Endometrium (tissue), 2 donors: ENCODE data around the gene HTR3A.
"Not testable (repeated sequence)": the region's sequence is repeated elsewhere in the genome, so short reads cannot be mapped to it uniquely, and the experiment has no call there.

ENCODE experiments used
- FAIRE-seq: peaks from 2 replicates; lab custom pipeline; 2012; peaks lifted over from hg19 to GRCh38; lab: Jason Lieb, UNC
- donor health status: control.
- donor health status: control.

HTR3A gene

DNA sequence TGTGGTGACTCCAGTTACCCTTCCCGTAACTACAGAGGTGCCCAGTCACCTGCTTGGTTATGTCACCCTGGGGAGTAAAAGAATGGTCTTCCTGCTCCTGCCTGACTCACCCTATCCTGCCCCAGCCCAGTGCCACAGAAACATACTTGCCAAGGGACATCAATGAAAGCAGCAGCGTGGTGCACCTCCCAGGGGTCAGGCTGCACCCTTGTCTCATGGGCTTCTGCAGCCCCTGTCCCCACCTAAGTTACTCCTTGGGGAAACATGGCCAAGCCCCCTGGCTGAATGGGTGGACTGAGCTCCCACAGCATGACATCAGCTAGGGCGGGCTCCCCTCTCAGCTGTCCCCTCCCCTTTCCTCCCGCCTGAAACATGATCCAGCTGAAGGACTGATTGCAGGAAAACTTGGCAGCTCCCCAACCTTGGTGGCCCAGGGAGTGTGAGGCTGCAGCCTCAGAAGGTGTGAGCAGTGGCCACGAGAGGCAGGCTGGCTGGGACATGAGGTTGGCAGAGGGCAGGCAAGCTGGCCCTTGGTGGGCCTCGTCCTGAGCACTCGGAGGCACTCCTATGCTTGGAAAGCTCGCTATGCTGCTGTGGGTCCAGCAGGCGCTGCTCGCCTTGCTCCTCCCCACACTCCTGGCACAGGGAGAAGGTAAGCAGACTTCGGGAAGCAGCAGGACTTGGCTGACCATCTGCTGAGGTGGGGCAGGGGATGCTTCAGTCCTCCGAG is at the start of gene HTR3A:
HTR3A (plus strand) TSS at position 368 of the 730 bp plus-strand sequence; CDS start at position 586, 218 bp downstream.
- no peak for FAIRE-seq

GRCh38 chr11:113926273-113927197 is 48.4 kb upstream of the HTR3A start:
- no peak for FAIRE-seq

GRCh38 chr11:113928311-113928710 is 46.6 kb upstream of the HTR3A start:
- no peak for FAIRE-seq

GRCh38 chr11:113932788-113933187 is 42.1 kb upstream of the HTR3A start:
- no peak for FAIRE-seq

DNA sequence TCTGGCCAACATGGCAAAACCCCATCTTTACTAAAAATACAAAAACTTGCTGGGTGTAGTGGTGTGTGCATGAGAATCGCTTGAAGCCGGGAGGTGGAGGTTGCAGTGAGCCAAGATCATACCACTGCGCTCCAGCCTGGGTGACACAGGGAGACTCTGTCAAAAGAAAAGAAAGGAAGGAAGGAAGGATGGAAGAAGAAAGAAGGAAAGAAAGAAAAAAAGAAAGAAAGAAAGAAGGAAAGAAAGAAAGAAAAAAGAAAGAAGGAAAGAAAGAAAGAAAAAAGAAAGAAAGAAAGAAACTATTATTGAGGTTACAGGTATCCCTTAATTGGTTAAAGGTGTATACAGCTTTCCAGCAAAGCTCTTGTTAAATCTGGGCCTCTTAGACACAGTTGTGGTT is 40.7 kb upstream of the HTR3A start:
- not testable (repeated sequence) for FAIRE-seq

DNA sequence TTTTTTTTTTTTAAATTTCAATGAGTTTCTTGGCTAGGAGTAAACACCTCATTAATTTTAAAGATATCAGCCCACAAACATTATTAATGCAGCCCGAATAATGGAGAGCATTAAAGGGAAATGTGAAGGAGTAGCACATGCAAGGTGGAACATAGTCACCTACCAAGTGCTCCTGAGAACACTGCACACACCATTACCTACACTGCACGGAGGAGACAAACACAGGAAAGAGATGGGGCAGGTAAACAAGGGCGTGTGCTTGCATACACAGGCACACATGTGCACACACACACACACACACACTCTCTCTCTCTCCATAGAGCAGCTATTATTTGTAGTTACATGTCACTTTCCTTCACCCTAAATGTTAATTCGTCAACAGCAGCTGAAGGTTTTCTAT is 40.1 kb upstream of the HTR3A start:
- FAIRE-seq: no peak

DNA sequence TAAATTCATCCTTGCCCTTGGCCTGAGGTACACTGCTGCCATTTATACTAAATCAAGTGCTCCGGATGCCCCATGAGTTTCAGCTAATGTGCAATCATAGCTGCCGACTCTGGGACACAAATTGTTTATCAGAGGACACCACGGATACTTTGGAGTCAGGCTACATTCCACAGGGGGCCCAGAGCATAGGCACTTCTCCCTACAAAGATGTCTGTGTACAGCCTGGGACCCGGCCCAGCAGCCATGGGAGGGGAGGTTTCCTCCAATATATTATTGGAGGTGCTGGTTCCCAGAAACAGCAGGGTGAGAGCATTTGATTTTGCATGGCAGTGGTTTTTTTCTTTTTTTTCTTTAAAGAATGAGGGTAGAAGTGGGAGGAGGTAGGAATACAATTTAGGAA is 39.0 kb upstream of the HTR3A start:
- FAIRE-seq: no peak

- FAIRE-seq: no peak
These were observed 37.0 kb upstream of the HTR3A start for GRCh38 chr11:113937918-113938317.

DNA sequence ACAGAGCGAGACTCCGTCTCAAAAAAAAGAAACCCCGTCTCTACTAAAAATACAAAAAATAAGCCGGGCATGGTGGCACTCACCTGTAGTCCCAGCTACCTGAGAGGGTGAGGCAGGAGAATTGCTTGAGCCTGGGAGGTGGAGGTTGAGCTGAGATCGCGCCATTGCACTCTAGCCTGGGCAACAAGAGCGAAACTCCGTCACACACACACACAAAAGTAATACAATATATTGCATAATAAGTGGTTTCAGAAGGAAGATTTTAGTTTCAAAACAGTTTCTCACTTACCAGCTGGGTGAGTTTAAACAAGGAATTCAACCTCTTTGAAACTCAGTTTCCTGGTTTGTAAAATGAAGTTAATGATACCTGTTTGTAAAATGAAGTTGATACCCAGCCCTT is 32.7 kb upstream of the HTR3A start:
- no peak for FAIRE-seq

DNA sequence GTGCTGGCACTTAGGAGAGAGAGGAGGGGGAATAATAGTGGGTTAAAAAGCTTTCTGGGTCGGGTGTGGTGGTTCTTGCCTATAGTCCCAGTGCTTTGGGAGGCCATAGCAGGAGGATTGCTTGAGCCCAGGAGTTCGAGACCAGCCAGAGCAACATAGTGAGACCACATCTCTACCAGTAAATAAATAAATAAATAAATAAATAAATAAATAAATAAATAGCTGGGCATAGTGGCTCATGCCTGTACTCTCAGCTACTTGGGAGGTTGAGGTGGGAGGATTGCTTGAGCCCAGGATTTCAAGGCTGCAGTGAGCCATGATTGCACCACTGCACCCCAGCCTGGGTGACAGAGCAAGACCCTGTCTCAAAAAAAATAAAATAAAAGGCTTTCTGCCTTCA is 28.7 kb upstream of the HTR3A start:
- not testable (repeated sequence) for FAIRE-seq

DNA sequence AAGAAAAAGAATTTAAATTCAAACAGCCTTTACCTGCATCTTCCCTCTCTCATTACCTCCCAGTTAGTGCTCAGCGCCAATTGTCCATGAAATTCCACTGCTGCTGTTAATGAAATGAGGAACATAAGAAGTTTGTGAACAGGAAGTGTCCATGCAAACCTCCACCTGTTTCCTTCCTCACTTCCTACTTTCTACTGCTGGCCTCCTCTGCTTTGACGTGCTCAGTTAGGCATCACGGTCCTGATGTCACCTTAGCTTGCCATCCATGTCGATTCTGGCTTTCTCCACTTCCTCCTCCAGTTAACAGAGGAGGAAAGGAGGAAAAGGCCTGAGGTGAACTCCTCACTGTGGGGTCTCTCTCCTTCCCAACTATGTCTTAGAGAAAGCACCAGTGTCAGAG is 26.9 kb upstream of the HTR3A start:
- no peak for FAIRE-seq

- no peak for FAIRE-seq
These were observed 25.0 kb upstream of the HTR3A start for GRCh38 chr11:113949891-113950290.

GRCh38 chr11:113951537-113951936 is 23.4 kb upstream of the HTR3A start:
- FAIRE-seq: no peak

DNA sequence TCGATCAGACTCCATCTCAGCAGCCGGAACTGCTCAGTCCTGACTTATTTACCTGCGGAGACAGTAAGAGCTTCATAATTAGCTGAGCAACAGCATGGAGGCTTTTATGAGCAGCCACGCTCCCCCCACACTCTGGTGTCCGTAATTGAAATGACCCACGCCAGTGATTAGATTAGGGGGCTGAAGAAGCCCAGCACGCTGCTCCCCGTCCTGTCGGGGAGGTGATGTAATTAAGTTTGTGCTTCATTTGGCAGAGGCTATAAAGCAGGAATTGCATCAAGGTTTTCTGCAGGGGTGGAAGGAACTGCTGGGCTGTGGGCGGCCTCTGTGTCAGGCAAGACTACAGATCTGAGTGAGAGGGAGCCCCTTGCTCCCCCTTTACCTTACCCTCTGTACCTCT is 22.8 kb upstream of the HTR3A start:
- no peak for FAIRE-seq

DNA sequence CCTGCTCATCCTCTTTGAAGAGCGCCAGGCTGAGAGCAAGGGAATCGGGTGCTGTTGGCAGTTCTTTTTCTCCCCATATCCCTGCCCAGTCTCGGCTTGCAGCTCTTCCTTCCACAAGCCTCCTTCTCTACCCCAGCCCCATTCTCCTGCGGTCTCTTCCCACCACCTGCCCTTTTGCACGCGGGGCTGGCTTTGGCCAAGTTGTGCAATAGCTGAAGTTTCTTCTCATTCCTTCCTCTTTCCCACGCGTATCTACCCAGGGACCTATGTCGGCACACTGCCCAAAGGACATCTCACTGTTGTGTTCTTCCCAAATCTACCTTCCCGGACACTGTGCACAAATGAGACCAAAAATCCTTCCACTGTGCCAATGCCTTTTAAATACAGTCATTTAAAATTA is 22.3 kb upstream of the HTR3A start:
- no peak for FAIRE-seq

- FAIRE-seq: no peak
These were observed 20.7 kb upstream of the HTR3A start for GRCh38 chr11:113954235-113954634.

GRCh38 chr11:113956986-113957385 is 17.9 kb upstream of the HTR3A start:
- no peak for FAIRE-seq

DNA sequence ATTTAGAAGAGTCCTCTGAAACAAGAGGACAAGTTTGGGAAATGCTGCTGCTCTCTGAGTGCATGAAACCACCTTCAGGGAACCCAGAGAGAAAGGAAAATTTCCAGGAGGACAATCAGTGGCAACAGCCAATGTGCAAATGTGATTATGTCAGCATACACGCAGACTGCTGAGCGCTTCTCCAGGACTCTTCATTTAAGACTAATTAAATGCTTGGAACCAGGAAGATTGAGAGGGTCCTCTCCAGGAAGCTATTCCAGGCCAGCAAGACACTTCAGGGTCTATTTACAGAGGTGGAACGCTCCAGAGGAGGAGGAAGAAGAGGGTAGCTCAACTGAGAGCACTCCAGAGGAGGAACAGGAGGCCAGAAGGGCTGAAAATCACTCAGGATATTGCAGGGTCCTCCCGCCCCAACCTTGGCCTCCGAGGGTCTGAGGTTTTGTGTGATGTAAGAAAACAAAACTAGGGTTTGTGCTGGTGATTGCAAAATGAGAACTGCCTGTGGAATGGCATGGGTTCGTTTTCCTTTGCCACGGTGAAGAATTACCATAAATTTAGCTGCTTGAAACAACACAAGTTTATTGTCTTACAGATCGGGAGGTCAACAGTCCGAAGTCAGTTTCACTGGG is 14.1 kb upstream of the HTR3A start:
- FAIRE-seq: no peak

DNA sequence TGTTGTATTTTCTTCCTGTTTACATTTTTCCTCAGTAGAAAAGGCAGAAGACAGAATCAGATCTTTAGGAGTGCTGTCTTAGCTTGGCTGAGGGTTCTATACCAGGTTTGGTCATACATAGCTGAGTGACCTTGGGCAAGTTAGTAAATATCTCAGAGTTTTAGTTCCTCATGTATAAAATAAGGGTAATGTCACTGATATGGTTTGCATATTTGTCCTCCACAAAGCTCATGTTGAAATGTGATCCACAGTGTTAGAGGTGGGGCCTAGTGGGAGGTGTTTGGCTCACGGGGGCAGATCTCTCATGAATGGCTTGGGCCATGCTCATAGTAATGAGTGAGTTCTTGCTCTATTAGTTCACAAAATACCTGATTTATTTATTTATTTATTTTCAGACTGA is 7.5 kb upstream of the HTR3A start:
- no peak for FAIRE-seq

GRCh38 chr11:113971506-113972195 is 3.3 kb upstream of the HTR3A start:
- FAIRE-seq: no peak

DNA sequence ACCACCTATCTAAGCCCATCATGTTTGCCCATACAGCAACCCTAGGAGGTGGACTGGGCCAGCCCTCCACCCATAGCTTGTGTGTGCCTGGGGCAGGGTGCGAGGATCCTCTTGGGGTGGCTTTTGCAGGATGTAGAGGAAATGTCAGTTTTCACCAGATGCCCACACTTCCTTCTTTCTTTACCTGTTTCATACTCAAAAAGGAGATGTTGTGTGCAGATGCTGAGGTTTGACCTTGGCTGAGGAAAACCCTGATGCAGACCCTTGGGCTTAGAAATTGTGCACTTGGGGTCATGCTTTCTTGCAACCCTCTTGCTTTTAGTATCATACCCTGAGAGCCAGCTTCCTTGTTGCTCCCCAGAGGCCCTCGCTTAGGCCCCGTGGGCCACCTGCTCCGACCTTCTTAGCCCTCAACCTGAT is 2.2 kb downstream of the HTR3A start:
- FAIRE-seq: no peak

- no peak for FAIRE-seq
These were observed 2.8 kb downstream of the HTR3A start for GRCh38 chr11:113977701-113978100.
